GM13976 (cell line): ENCODE measurements around the gene STX18.

Experiments
- DNase-seq: peaks from one replicate; pipeline ENCODE4 v3.0.0; 2012; ENCODE audit warnings: low spot score
- in situ Hi-C: fragments of 300-500 bp; cut with MboI; formaldehyde crosslinking; loops from one replicate; pipeline ENCODE4 v1.12.0; 2022; ENCODE audit warnings: low sequenced_read_pairs, mixed read lengths, inconsistent platforms; ENCODE audit not compliant: unreplicated experiment
- TF ChIP-seq, protein P1 (sequence below): IDR thresholded peaks from 2 replicates; pipeline ENCODE4 v1.5.1; 2012; ENCODE audit warnings: borderline replicate concordance, mild to moderate bottlenecking; ENCODE audit not compliant: insufficient read depth; ENCODE audit errors: extremely low read depth, missing control alignments, control extremely low read depth

STX18 gene

GRCh38 chr4:4529392-4529791 lies 12.5 kb downstream of the STX18 start:
- DNase-seq = no peak
- TF ChIP-seq, protein P1, sequence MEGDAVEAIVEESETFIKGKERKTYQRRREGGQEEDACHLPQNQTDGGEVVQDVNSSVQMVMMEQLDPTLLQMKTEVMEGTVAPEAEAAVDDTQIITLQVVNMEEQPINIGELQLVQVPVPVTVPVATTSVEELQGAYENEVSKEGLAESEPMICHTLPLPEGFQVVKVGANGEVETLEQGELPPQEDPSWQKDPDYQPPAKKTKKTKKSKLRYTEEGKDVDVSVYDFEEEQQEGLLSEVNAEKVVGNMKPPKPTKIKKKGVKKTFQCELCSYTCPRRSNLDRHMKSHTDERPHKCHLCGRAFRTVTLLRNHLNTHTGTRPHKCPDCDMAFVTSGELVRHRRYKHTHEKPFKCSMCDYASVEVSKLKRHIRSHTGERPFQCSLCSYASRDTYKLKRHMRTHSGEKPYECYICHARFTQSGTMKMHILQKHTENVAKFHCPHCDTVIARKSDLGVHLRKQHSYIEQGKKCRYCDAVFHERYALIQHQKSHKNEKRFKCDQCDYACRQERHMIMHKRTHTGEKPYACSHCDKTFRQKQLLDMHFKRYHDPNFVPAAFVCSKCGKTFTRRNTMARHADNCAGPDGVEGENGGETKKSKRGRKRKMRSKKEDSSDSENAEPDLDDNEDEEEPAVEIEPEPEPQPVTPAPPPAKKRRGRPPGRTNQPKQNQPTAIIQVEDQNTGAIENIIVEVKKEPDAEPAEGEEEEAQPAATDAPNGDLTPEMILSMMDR = no peak
- in situ Hi-C loops = no loop called here

DNA sequence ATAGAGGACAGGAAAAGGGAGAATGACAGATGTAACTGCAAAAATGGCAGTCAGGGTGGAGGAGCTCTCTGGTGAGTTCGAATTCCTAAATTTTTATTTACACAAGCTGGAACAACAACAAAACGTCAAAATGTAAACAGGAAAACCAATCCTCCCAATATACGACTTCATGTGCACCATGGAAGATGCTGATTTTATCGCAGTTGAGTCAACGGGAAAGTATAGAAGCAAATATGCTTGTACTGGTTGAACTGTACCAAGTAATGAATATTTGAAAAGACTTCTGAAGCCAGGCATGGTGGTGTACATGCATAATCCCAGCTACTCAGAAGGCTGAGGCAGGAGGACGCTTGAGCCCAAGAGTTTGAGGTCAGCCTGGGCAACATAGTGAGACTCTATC lies 15.4 kb downstream of the STX18 start:
- TF ChIP-seq, protein P1 = no peak
- no peak for DNase-seq
- in situ Hi-C loops = no loop called here

GRCh38 chr4:4524364-4524763 lies 17.5 kb downstream of the STX18 start:
- DNase-seq = peak; percentile 59
- TF ChIP-seq, protein P1 = peak; percentile 45
- in situ Hi-C loops = no loop called here

- TF ChIP-seq, protein P1 = no peak
- DNase-seq = no peak
- in situ Hi-C loops = no loop called here
Observed at GRCh38 chr4:4521731-4522130, 20.1 kb downstream of the STX18 start.

DNA sequence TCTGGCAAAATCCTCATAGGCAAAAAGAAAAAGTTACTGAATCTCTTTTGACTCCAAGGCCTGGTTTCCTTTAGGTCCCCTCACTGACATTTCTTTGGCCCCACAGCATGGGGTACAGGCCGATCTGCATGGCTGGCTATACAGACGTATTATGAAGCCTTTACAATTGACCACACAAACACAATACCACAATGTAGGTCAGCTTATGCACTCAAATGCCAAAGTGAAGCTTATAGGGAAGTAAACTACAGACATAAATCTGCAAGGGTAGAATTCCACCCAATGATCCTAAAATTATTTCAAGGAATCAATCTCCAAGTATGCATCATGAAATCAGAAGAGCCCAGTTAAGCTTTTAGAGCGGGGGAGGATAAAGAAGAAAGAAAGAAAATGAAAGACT lies 20.7 kb downstream of the STX18 start:
- no peak for DNase-seq
- TF ChIP-seq, protein P1 = no peak
- in situ Hi-C loops = no loop called here

GRCh38 chr4:4519297-4519894 lies 22.5 kb downstream of the STX18 start:
- TF ChIP-seq, protein P1 = no peak
- in situ Hi-C loops = no loop called here
- DNase-seq = no peak
